Heart left ventricle (tissue), 16 donors: ENCODE measurements around the gene COL8A2. TPM values are rescaled to one million over a fixed set of nuclear protein-coding genes. Genes with fewer than 3 reads are reported as not detected.

ENCODE experiments used
- ATAC-seq, 4 donors: fragments of 200-7000 bp; cut with Tn5 transposase; one replicate each; pipeline ENCODE4 v1.9.1; 2020 to 2022; ENCODE audit warnings: moderate library complexity in 4 of 4, mild to moderate bottlenecking in 3 of 4, moderate number of reproducible peaks in 1 of 4
- DNase-seq, 5 donors: peaks; one replicate each; pipeline ENCODE4 v3.0.0-alpha.2; 2020
- H3K27ac ChIP-seq, 12 donors: fragments of 200-600 bp; sonication (generic) in 4 of 12; one replicate each; pipeline versions ENCODE4 v1.5.0 to v1.8.0; 2016 to 2022; ENCODE audit warnings: mild to moderate bottlenecking in 2 of 12
- H3K27me3 ChIP-seq, 9 donors: fragments of 200-600 bp; sonication (generic) in 2 of 9; one replicate each; pipeline versions ENCODE4 v1.5.1 to v1.8.0; 2016 to 2022; ENCODE audit warnings: mild to moderate bottlenecking in 3 of 9
- H3K36me3 ChIP-seq, 9 donors: fragments of 200-600 bp; sonication (generic) in 2 of 9; one replicate each; pipeline versions ENCODE4 v1.5.0 to v1.8.0; 2018 to 2022; ENCODE audit warnings: mild to moderate bottlenecking in 2 of 9
- H3K4me1 ChIP-seq, 12 donors: fragments of 200-600 bp; sonication (generic) in 4 of 12; one replicate each; pipeline versions ENCODE4 v1.5.0 to v1.8.0; 2016 to 2022; ENCODE audit warnings: mild to moderate bottlenecking in 3 of 12
- H3K4me3 ChIP-seq, 12 donors: fragments of 200-600 bp; sonication (generic) in 4 of 12; one replicate each; pipeline versions ENCODE4 v1.5.0 to v1.8.0; 2017 to 2022; ENCODE audit warnings: mild to moderate bottlenecking in 9 of 12, moderate library complexity in 4 of 12
- H3K9me3 ChIP-seq, 12 donors: fragments of 200-600 bp; sonication (generic) in 4 of 12; one replicate each; pipeline versions ENCODE4 v1.5.0 to v1.8.0; 2016 to 2022; ENCODE audit warnings: mild to moderate bottlenecking in 1 of 12
- POLR2A ChIP-seq, 2 donors: fragments of 450-650 bp; IDR thresholded peaks; one replicate each; pipeline ENCODE4 v1.6.1; 2017; ENCODE audit warnings: antibody characterized with exemption in 2 of 2, mild to moderate bottlenecking in 2 of 2, moderate library complexity in 2 of 2
- WGBS, 4 donors: extraction: QIAGEN DNeasy Blood & Tissue Kit in 2 of 4; methylation state at CpG; one replicate each; pipeline versions ENCODE4 v1.1.5 to v1.1.7; 2013 to 2018; 5-methylcytosine and 5-hydroxymethylcytosine counted together
- intact Hi-C, 10 donors: fragments of 100-400 bp; cut with DNase I; formaldehyde crosslinking; loops; one replicate each; pipeline versions ENCODE4 v1.11.1 to v1.14.2; 2022
- polyA plus RNA-seq, 2 donors: library from polyadenylated mRNA; stranded (reverse); fragments of 200-250 nt; gene quantifications; one replicate each; pipeline ENCODE4 v1.2.3, GENCODE V29; 2013
- total RNA-seq, 9 donors: library from RNA; depleted of rRNA in 2 of 9; stranded (reverse); fragments of >200 nt in 2 of 9; fragmentation: NEBNext Ultra II Directional in 3 of 9; extraction: Animal tissue kit (Norgen Biotek cat#: 25700) in 3 of 9; gene quantifications; one replicate each; pipeline versions ENCODE4 v1.1.0 to v1.2.4, GENCODE V29; 2016 to 2023
- TF ChIP-seq, protein P1 (sequence below), 12 donors: fragments of 200-600 bp; sonication (generic) in 4 of 12; IDR thresholded peaks; one replicate each; pipeline versions ENCODE4 v1.5.0 to v1.8.0; 2018 to 2022; ENCODE audit warnings: antibody characterized with exemption in 12 of 12, mild to moderate bottlenecking in 5 of 12
- donor health status: ischemic (EF 13 %, LVEDD 7.1; RV severe dilation, severe dysfunction).
- donor health status: healthy with polysubstance abuse.
- donor health status: DM: no; HTN: yes; CAD: no.
- donor health status: DM: no; HTN: no; CAD: no.
- donor health status: ischemic (EF 25% LVEDD 6.9; RV normal size, moderate dysfunction).
- donor health status: ischemic (EF 25% LVEDD 5.7; RV mildly dilated, moderate dysfunction).
- donor health status: healthy.
- donor health status: DM: yes; HTN: yes; CAD: no.
- donor health status: ischemic (EF 35%, LVEDD 5.7; RV mildly dilated, moderate dysfunction).
- donor health status: nonischemic (EF 11% LVEDD 7.7; RV severe dilation, severe dysfunction).
- donor health status: DM: yes; HTN: yes; CAD: no.
- donor health status: PGD.
- donor health status: ischemic (EF 29% LVEDD 5.4; RV normal size, mild dysfunction).
- donor health status: nonischemic (EF 23%, LVEDD 6.1; RV moderate dilation, normal function).

Gene COL8A2
- total and polyA plus RNA-seq, 11 donors = 0.33 to 2.6 (median 0.60) TPM

DNA sequence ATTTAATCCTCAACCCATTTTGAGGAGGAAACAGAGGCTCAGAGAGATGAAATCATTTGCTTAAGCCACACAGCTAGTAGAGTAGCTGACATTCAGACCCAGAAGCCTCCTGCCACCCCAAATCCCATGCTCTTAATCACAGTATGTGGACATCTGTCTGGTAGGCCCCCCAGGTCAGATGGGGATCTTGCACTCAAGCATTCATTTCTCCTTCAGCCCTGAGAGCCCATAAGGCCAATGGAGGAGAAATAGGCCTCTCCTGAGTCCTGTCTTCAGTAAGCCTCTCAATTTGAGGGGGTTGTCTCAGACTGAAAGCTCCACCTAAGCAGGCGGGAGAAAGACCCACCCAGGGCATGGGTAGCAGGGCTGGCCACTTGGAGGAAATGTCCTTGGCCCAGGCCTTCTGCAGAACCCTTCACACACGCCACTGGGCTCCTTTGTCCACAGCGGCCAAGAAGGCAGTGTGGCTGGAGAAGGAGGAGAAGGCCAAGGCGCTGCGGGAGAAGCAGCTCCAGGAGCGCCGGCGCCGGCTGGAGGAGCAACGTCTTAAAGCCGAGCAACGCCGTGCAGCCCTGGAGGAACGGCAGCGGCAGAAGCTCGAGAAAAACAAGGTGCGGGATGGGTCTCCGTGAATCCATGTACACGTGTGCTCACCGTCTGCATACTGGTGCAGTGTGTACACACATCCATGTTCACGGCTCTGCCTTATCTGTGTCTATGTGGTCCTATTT lies 47.2 kb upstream of the COL8A2 start:
- WGBS, 4 donors = 89 to 93% (median 91%) methylated on average over 21 of the region's 21 CpGs
- Histone ChIP-seq H3K4me1 (peaks cover 4 to 100% (median 77%) of the 10 kb centered on the region in 12 donors), H3K4me3 (no peak overlapping the region), H3K36me3 (peaks cover 0 to 92% (median 75%) of the 10 kb centered on the region in 9 donors), H3K9me3 (no peaks in the 10 kb centered on the region), H3K27ac (peak overlapping the region in 11 of 12 donors; percentile 39 to 100 (median 89)), H3K27me3 (no peaks in the 10 kb centered on the region)
- DNase-seq = no peak
- no peak for ATAC-seq
- intact Hi-C loops = no loop called here
- TF ChIP-seq, protein P1, sequence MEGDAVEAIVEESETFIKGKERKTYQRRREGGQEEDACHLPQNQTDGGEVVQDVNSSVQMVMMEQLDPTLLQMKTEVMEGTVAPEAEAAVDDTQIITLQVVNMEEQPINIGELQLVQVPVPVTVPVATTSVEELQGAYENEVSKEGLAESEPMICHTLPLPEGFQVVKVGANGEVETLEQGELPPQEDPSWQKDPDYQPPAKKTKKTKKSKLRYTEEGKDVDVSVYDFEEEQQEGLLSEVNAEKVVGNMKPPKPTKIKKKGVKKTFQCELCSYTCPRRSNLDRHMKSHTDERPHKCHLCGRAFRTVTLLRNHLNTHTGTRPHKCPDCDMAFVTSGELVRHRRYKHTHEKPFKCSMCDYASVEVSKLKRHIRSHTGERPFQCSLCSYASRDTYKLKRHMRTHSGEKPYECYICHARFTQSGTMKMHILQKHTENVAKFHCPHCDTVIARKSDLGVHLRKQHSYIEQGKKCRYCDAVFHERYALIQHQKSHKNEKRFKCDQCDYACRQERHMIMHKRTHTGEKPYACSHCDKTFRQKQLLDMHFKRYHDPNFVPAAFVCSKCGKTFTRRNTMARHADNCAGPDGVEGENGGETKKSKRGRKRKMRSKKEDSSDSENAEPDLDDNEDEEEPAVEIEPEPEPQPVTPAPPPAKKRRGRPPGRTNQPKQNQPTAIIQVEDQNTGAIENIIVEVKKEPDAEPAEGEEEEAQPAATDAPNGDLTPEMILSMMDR (IDR thresholded peaks at IDR 0.05) = no peak
- no peak for TF ChIP-seq POLR2A (IDR thresholded peaks at IDR 0.05)

DNA sequence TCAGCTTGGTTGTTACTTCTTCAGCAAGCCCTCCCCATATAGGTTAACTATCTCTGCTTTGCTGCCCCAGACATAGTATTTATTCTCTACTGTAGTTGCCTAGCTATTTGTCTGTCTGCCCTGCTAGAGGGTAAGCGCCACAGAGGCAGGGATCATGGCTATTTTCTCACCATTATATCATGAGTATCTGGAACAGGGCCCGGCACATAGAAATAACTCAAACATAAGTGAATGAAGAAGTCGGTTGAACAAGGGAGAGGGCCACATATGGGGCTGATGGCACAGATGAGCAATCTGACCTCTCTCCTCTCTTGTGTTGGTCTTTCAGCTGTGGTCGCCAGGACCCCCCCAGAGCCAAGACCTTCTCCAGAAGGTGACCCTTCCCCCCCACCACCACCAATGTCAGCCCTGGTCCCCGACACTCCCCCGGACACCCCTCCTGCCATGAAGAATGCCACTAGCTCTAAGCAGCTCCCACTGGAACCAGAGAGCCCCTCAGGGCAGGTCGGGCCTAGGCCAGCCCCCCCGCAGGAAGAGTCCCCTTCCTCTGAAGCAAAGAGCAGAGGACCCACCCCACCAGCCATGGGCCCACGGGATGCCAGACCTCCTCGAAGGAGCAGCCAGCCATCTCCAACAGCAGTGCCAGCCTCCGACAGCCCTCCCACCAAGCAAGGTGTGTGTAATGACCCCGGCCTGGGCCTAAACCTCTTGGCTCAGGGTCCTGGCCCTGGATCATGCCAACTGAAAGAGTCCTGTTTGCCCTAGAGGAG lies 45.8 kb upstream of the COL8A2 start:
- Histone ChIP-seq H3K9me3 (no peaks in the 10 kb centered on the region), H3K4me3 (no peak overlapping the region), H3K27ac (peak overlapping the region; percentile 53 to 100 (median 88)), H3K27me3 (no peaks in the 10 kb centered on the region), H3K4me1 (peaks cover 11 to 100% (median 84%) of the 10 kb centered on the region in 12 donors), H3K36me3 (peaks cover 0 to 87% (median 62%) of the 10 kb centered on the region in 9 donors)
- DNase-seq (peak in 1 of 5 donors; percentile 52), ATAC-seq (peak; percentile 18 to 66 (median 32))
- 48 to 62% (median 56%) methylated on average over 10 to 12 of the region's 12 CpGs for WGBS, 4 donors
- no peak for TF ChIP-seq POLR2A (IDR thresholded peaks at IDR 0.05)
- TF ChIP-seq, protein P1 (IDR thresholded peaks at IDR 0.05) = no peak
- intact Hi-C loops = no loop called here

DNA sequence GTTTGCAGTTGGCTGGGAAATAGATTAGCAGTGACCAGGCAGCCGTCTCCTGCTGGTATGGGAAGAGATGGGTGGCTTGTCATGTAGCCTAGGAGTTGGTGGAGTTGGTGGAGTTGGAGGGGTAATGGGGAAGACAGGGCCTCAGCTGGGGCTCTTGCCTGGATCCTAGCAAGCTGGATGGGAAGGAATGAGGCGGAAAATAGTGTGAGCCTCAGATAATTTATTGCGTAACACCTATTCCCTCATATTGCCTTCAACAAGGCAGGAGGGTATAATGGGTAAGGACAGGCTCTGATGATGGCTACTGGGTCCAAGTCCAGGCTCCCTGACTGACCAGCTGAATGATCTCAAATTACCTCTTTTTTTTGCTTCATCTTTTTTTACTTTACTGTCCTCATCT lies 43.5 kb upstream of the COL8A2 start:
- H3K27me3 ChIP-seq = no peaks in the 10 kb centered on the region
- H3K36me3 ChIP-seq = peaks cover 0 to 67% (median 43%) of the 10 kb centered on the region in 9 donors
- H3K9me3 ChIP-seq = no peaks in the 10 kb centered on the region
- WGBS, 4 donors = 64 to 70% (median 68%) methylated on average over 3 of the region's 3 CpGs
- ATAC-seq (no peak), DNase-seq (no peak)
- intact Hi-C loops = no loop called here
- TF ChIP-seq POLR2A (IDR thresholded peaks at IDR 0.05) = no peak
- TF ChIP-seq, protein P1 (IDR thresholded peaks at IDR 0.05) = no peak
- H3K27ac ChIP-seq = peak overlapping the region in 10 of 12 donors; percentile 12 to 100 (median 90)
- peaks cover 11 to 100% (median 71%) of the 10 kb centered on the region in 12 donors for H3K4me1 ChIP-seq
- no peak overlapping the region for H3K4me3 ChIP-seq
